Muscle of arm (tissue), 12 donors: ENCODE measurements around the gene KRT86. TPM values are rescaled to one million over a fixed set of nuclear protein-coding genes. Genes with fewer than 3 reads are reported as not detected.

Experiments
- DNase-seq: peaks from one replicate; pipeline ENCODE4 v3.0.0-alpha.2; 2013
- polyA plus RNA-seq, 12 donors: library from polyadenylated mRNA; unstranded; fragments of 120-200 nt; gene quantifications; one replicate each; pipeline ENCODE4 v1.2.1, GENCODE V29; 2013; ENCODE audit not compliant: insufficient read length in 12 of 12

Gene KRT86
- polyA plus RNA-seq, 12 donors, result 0.10 to 0.50 (median 0.21) TPM; not detected in 3

- no peak for DNase-seq
Measured at GRCh38 chr12:52356031-52356761, 81.8 kb downstream of the KRT86 start.

GRCh38 chr12:52356762-52357580 is 82.5 kb downstream of the KRT86 start:
- no peak for DNase-seq

Other genes with a start within 250 kb of the KRT86 start
- 100 to 1,000 TPM in 2 of 12 donors, 10 to 100 TPM in 9, not detected in 1; 17.2 to 132 (median 32.6) TPM for gene NR4A1, start 223.2 kb upstream of the KRT86 start, polyA plus RNA-seq
- gene ATG101, start 204.7 kb upstream of the KRT86 start, polyA plus RNA-seq, result 10 to 100 TPM in 11 of 12 donors, not detected in 1; 16.1 to 32.0 (median 23.8) TPM
- gene SMIM41, start 194.9 kb upstream of the KRT86 start, polyA plus RNA-seq, result under 1 TPM in 2 of 12 donors, not detected in 10; 0.19 to 0.44 TPM
- gene KRT80, start 82.6 kb upstream of the KRT86 start, polyA plus RNA-seq, result 10 to 100 TPM in 3 of 12 donors, 1 to 10 TPM in 8, not detected in 1; 4.0 to 13.2 (median 8.4) TPM
- gene KRT7, start 41.4 kb upstream of the KRT86 start, polyA plus RNA-seq, result 1 to 10 TPM in 3 of 12 donors, under 1 TPM in 6, not detected in 3; 0.69 to 3.3 (median 0.81) TPM
- under 1 TPM in 7 of 12 donors, not detected in 5; 0.08 to 0.25 (median 0.14) TPM for gene KRT81, start 16.9 kb downstream of the KRT86 start, polyA plus RNA-seq
- gene KRT83, start 46.8 kb downstream of the KRT86 start, polyA plus RNA-seq, result under 1 TPM in 1 of 12 donors, not detected in 11; 0.09 TPM
- gene KRT85, start 92.8 kb downstream of the KRT86 start, polyA plus RNA-seq, result under 1 TPM in 2 of 12 donors, not detected in 10; 0.44 to 0.52 TPM
- gene KRT84, start 111.0 kb downstream of the KRT86 start, polyA plus RNA-seq, result under 1 TPM in 1 of 12 donors, not detected in 11; 0.11 TPM
- gene KRT82, start 131.7 kb downstream of the KRT86 start, polyA plus RNA-seq, result under 1 TPM in 1 of 12 donors, not detected in 11; 0.07 TPM
- gene KRT75, start 159.7 kb downstream of the KRT86 start, polyA plus RNA-seq, result not detected
- 1 to 10 TPM in 1 of 12 donors, under 1 TPM in 1, not detected in 10; 0.82 to 1.1 TPM for gene KRT6B, start 177.5 kb downstream of the KRT86 start, polyA plus RNA-seq
- 1 to 10 TPM in 1 of 12 donors, under 1 TPM in 3, not detected in 8; 0.15 to 4.9 (median 0.91) TPM for gene KRT6C, start 199.2 kb downstream of the KRT86 start, polyA plus RNA-seq
- gene KRT6A, start 218.6 kb downstream of the KRT86 start, polyA plus RNA-seq, result 100 to 1,000 TPM in 1 of 12 donors, 10 to 100 TPM in 1, 1 to 10 TPM in 2, under 1 TPM in 2, not detected in 6; 0.05 to 120 (median 5.8) TPM
- gene KRT5, start 245.7 kb downstream of the KRT86 start, polyA plus RNA-seq, result 1,000 to 10,000 TPM in 1 of 12 donors, 100 to 1,000 TPM in 2, 10 to 100 TPM in 1, 1 to 10 TPM in 2, under 1 TPM in 4, not detected in 2; 0.07 to 1,328 (median 2.6) TPM